Measurements from ENCODE around the gene DEF6.

The DEF6 gene

DNA sequence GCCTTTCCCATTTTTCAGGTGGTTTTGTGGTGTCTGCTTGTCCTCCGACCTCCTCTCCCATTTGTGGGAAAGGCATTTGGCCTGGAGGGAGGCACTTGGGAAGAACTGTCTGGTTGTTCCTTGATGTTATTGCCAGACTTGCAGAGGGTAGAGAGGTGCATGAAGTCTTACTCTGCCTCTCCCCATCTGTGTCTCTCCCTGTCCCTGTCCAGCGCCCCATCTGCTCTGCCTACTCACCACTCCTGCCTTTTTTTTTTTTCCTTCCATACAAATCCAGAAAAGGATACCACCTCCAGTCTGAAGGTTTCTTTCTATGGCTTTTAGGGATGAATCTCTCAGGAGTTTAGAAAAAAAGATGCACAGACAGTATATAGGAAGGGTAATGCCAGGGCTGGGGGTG, 64.6 kb downstream of the DEF6 start:
- TF ChIP-seq, protein P1, sequence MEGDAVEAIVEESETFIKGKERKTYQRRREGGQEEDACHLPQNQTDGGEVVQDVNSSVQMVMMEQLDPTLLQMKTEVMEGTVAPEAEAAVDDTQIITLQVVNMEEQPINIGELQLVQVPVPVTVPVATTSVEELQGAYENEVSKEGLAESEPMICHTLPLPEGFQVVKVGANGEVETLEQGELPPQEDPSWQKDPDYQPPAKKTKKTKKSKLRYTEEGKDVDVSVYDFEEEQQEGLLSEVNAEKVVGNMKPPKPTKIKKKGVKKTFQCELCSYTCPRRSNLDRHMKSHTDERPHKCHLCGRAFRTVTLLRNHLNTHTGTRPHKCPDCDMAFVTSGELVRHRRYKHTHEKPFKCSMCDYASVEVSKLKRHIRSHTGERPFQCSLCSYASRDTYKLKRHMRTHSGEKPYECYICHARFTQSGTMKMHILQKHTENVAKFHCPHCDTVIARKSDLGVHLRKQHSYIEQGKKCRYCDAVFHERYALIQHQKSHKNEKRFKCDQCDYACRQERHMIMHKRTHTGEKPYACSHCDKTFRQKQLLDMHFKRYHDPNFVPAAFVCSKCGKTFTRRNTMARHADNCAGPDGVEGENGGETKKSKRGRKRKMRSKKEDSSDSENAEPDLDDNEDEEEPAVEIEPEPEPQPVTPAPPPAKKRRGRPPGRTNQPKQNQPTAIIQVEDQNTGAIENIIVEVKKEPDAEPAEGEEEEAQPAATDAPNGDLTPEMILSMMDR (IDR thresholded peaks at IDR 0.05): no peak

DNA sequence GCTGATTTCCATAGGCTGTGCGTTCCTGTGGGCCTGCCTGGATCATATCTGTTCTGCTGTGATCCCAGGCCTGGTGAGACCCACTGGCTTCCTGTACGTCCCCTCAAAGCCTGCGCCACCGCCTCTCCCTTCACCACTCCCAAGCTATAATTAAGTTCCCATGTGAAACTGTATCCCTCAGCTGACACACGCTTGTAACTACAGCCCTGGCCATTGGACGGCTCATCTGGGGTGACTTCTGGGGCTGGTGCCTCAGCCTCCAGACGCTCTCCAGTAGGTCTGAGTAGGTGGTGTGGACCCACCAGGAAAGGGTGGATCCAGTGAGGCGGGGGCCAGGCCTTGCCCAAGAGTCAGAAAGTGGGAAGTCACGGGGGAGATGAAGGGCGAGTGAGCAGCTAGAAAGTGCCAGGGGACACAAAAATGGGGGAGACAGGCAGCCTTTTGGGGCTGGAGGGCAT, 65.7 kb downstream of the DEF6 start:
- TF ChIP-seq, protein P1 (IDR thresholded peaks at IDR 0.05): no peak

DNA sequence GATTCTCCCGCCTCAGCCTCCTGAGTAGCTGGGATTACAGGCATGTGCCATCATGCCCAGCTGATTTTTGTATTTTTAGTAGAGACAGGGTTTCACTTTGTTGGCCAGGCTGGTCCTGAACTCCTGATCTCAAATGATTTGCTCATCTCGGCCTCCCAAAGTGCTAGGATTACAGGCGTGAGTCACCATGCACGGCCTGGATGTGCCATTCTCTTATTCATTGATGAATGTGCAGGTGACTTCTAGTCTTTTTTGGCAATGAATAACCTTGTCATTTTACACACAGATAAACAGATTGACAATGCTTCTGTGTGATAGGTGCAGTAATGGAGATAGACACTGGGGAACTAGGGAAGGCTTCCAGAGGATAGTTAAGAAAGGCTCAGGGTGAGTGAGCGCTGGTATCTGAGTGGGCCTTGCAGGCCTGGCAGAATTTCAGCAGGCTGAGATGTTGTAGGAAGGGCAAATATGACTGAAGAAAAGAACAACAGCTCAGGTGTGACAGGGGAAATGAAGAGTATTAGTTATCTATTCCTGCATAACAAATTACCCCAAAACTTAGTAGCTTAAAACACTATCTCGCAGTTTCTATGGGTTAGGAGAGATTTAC, 68.1 kb downstream of the DEF6 start:
- TF ChIP-seq, protein P1 (IDR thresholded peaks at IDR 0.05): no peak

DNA sequence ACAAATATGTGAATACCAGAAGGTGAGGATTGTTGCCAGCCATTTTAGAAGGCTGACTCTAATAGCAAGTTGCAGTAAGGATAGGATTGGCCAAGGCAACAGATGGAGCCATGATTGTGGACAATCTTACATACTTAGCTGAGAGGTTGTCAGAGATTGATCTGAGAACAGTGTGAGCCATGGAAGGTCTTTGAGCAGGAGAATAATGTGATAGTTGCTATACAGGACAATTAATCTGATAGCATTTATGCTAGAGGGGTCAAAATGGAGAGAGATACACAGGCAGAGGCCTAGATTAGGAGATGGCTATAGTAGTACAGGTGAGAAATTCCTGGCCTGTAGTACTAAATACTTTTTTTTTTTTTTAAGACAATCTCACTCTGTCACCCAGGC, 68.6 kb downstream of the DEF6 start:
- TF ChIP-seq, protein P1 (IDR thresholded peaks at IDR 0.05): no peak

DNA sequence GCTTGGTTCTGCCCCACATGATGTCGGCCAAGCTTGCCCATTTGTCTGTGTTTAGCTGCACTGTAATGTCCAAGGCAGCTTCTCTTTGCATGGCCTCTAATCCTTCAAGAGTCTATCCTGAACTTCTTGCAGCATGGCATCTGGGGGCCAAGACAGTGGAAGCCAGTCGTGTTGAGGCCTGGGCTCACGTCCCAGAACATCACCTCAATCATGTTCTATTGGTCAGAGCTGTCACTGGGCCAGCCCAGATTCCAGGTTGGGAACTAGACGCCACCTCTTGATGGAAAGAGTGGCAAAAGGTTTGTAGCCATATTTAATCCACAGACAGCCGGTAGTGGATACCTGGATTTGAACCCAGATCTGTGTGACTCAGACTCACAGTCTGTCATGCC, 70.0 kb downstream of the DEF6 start:
- TF ChIP-seq, protein P1 (IDR thresholded peaks at IDR 0.05): no peak

DNA sequence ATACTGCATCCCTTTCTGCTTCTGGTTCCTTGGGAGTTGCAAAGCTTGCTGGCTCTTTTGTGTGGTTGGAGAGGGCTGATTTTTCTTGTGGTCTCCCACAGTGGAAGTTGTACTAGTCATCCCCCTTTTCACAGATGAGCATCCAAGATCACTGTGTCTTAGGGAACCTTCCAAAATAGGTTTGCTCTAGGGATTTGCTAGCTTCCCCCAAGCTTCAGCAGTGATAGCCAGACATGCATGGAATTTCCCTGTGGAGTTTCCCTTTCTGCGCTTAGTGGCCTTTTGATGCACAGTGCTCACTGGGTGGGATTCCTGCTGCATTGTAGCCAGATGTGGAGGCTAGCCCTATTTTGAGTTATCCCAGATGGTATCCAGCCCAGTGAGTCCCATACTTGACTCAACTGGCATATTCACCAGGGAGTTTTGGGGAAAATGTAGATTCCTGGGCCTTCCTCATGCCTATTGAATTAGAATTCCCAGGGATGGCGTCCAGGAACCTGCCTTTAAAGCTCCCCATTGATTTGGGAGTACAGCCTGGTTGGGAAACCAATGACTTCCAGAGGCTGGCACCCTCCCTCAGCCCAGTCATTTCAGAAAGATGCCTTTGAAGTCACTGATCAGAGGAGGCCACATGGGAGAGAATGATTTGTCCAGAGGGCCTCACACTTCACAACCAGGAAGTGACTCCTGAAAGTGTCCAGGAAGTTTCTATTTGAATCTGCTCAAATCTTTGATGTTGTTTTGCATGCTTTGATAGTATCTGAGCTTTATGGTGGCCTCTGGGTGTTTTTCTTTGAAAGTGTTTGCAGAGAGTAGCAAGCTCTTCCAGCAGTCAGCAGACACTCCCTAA, 70.6 kb downstream of the DEF6 start:
- TF ChIP-seq, protein P1 (IDR thresholded peaks at IDR 0.05): no peak

DNA sequence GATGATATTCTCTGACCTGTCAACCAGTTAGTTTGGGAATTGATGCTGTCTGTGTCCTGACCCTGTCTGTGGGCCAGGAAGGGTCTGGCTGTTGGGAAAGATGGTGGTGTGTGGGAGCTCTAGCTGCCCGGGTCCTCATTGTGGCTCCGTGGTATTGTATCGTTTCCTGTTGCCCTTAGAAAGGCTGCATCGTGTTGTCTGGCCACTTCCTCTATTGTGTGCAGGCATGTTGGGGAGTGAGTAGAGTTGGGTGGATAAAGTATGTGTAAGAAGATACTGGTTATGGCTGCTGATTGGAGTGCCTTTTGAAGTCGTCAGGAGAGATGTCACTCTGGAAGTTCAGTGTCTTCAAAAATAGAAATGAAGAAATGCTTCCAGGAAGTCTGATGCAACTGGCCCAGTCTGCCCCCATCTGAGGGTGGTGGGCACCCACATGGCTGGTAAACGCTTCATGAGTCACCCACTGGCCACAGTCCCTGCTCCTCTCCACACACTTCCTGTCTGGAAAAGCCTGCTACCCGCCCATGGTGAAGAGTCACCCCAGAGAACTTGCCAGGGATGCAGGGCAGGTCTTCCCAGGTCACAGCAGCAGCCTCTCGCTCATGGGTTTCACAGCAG, 72.6 kb downstream of the DEF6 start:
- TF ChIP-seq, protein P1 (IDR thresholded peaks at IDR 0.05): no peak
